Suppressor macrophage treated with lipopolysaccharide for 1 hour (primary cell): ENCODE measurements around the gene PEF1.
A peak's percentile ranks its signal among the peaks of the same experiment; 100 is the strongest.

Source experiments
- DNase-seq, 3 donors: peaks; one replicate each; pipeline ENCODE4 v3.0.0-alpha.2; 2020 to 2022

Gene PEF1

DNA sequence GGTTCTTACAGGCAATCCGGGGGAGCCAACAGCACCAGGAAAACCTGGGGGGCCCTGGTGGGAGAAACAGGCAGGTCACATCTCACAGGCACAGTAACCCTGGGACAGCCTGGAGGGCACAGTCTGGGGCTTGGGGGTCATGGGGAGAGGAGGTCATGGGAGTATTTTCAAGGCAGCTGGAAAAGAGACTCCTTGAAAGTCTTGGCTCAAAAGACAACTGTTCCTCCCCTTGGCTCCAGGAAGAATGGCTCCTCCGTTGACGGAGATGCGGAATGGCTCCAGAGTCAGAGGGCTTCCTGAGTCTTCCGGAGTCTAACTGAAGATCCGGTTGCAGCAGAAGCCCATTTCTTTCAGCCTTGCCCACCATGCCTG is 25.9 kb upstream of the PEF1 start:
- DNase-seq = no peak

GRCh38 chr1:31669786-31670592 is 25.3 kb upstream of the PEF1 start:
- peak; percentile 49 to 60 (median 54) for DNase-seq

- no peak for DNase-seq
Measured at GRCh38 chr1:31669433-31669785, 24.7 kb upstream of the PEF1 start.

DNA sequence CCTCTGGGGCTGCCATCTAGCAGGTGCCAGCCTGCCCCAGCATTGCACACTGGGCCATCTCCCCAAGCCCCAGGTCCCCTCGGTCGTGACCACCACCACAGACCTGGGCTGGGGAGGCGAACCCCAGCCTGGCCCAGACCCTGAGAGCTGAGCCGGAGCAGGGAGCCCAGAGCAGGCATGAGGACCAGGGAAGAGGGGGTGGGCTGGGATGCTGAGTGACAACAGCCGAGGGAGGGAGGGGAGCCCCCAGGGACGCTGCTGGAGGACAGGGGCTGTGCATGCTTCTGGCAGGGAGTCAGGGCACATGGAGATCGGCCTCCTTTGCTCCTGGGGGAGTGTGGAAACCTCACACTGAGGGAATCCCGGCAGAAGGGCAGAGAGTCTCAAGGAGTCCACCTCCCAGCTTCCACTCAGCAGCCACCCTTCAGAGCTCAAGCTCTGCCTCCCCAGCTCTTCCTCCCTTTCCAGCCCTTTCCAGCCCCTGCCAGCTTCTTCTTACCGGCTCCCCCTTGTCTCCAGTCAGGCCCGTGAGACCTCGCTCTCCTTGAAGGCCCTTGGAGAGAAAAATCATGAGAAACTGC is 23.7 kb upstream of the PEF1 start:
- DNase-seq = no peak

GRCh38 chr1:31667065-31667785 is 22.5 kb upstream of the PEF1 start:
- DNase-seq = no peak

- DNase-seq = no peak
Measured at GRCh38 chr1:31666263-31666963, 21.7 kb upstream of the PEF1 start.

DNA sequence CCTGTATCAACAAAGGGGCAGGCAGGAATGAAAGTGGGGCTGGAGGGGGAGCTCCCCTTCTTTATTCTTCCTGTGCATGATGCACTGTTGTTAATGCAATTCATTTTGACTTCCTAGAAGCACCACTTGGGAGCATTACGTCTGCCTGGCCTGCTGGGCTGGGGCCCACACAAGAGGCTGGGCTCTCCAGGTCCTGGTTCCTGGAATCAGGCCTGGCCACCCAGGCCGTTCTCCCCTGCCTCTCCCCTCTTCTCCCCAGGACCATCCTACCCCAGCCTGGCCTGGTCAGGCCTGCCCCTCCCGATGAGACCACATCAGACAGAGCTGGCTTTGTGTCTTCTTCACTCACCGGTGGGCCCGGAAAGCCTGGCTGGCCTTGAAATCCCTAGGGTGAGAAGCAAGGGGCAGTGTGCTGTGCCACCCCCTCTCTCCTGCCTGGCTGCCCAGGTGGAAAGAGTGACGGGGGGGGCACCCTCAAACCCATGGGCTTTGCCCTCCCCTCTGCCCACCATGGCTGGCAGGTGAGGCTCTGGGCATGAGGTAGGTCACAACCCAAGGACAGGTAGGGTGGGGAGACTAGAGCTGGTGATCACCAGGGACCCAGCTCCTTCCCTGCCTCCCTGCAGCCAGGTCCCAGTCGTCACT is 20.7 kb upstream of the PEF1 start:
- no peak for DNase-seq

DNA sequence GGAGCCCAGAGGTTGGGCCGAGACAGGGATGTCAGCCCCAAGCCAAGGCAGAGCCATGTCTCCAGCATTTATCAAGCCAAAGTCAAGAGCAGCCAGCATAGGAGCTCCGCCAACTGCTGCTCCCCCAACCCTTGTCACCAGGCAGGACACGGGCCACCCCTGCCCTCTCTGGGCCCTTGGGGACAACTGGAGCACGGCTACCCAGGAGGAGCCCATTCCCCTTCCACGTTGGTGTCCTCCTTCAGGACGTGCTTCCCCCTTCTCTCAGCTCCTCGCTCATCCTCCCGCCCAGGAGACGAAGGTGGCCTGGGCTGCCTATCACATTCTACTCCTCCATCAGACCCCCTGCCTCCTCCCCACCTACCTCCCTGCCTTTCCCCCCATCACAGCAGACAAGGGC is 19.9 kb upstream of the PEF1 start:
- no peak for DNase-seq

DNA sequence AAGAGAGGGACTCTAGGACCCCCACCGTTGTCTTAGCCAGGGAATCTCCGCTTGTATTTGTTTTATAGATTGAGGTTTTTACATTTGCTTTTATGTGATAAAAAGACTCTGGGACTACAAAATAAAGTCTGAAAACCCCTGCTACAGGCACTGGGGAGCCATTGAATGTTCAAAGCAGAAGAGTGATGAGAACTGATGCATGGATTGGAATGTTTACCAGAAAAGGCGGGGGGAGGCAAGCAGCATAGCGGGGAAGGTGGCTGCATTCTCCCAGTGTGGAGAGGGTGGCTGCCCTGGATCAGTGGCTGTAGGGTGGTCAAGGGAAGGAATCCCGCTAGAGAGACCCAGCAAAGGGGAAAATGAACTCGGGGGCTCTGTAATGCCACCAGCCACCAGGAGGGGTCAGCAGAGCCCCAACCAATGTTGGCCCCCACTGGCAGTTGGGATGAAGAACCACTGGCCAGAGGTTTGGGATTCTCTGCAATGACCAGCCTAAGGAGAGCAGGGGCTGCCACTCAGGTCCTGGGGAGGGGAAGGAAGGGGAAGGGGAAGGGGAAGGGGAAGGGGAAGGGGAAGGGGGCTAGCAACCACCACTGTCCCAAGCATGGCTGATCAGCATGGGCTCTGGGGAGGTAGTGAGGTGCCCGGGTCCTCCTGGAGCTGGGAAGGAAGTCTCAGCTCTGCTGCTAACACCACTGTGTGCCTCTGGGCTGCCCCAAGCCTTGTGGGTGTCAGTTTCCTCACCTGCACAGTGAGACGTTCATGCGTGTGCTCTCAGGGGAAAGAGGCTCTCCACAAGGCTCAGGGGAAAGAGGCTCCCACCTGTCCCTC is 19.2 kb upstream of the PEF1 start:
- peak; percentile 62 to 77 (median 71) for DNase-seq

GRCh38 chr1:31662463-31662862 is 17.8 kb upstream of the PEF1 start:
- DNase-seq = no peak

DNA sequence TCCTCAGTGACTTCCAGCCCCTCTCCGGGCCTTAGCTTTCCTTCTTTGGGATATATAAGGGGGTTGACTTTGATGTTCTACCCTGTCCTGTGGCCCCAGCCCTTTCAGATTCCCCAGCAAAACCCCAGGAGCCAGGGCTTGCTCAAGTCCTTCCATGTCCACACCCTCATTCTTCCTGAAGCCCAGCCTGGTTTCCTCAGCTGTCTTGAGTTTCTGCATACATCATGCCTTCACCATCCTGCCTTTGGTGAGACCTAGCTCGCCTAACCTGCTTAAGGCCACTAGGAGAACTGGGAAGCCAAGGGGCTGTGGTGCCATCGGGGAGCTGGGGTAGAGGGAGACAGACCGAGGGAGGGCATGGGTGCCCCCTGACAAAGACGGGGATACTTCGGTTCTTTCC is 17.2 kb upstream of the PEF1 start:
- DNase-seq = no peak

DNA sequence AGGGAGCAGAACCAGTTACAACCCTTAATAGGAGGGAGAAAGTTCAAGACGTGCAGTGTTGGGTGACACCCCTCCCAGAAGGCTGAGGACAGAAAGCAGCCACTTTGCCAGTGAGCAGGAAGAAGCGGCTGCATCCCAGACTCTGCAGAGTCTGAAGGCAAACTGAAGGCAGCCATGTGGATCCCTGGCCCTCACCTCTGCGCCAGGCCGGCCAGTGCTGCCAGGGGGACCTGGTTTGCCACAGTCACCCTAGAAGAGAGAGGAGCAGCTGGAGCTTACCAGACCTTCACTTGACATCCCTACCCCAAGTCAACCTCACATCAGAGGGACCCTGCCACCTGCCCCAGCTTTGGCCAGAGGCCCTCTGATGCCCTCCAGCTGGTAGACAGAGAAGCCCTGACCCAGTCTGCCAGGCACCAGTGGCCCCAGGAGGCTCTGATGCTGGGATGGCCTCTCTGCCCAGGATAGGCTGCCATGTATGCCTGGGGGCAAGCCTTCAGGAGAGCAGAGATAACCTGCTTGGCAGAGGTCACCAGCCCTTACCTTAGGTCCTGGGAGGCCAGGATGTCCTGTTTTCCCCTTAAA is 16.3 kb upstream of the PEF1 start:
- no peak for DNase-seq

GRCh38 chr1:31659889-31660288 is 15.2 kb upstream of the PEF1 start:
- no peak for DNase-seq

- DNase-seq = no peak
Measured at GRCh38 chr1:31658721-31659120, 14.0 kb upstream of the PEF1 start.

DNA sequence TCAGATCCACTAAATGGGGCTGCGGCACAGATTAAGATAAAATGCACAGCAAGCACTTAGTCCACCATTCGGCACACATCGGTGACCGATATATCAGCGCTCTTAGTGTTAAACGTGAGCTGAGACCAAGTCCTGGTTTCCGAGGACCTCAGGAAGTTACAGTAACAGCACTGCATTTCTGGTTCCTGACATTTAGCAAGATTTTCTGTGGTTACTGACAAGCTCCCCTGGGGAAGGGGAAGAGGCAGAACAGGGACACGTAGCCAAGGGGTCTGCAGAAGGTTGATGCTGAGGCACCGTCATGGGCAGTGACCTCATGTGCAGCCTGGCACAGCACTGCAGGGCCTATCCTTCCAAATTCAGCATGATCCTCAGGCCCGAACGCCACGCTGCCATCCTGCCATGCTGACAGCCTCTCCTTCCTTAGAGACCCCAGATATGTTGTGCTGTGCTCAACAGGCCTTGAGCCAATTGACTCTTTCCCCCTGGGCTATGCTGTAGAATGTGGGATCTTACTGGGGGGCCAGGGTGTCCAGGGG is 13.4 kb upstream of the PEF1 start:
- peak in 1 of 3 donors; percentile 12 for DNase-seq

- no peak for DNase-seq
Measured at GRCh38 chr1:31657020-31657804, 12.5 kb upstream of the PEF1 start.

DNA sequence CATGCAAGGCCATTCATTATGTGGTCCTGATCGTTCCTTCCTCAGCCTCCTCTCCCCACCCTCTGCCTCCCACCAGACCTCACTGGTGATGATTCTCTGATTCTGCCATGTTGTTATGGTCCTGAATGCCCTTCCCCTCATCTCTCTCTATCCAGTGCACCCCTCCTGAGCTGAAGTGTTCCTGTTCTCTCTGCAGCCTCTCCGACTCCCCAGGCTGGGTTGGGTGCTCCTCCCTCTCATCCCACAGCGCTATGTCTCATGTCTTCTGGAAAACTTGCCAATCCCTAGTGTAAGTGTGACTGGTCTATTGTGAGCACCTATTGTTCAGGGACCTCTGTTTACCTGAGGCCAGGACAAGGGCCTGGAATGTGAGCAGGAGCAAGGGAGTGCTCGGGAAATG is 11.1 kb upstream of the PEF1 start:
- DNase-seq = no peak

DNA sequence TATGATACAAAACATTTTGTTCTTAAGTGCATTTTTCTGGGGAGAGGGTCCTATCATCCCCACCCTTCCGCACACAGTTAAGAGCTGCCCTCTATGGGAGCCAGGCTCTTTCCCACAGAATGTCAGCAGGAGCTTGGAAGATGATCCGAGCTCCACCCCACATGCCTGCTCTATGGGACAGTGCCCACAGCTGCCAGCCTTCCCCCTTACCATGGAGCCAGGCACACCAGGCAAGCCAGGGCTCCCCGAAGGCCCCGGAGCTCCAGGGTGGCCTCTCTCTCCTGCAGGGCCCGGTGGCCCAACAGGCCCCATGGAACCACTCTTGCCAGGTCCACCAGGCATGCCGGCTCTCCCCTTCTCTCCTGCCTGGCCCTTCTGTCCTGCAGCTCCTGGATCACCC is 10.4 kb upstream of the PEF1 start:
- DNase-seq = no peak

GRCh38 chr1:31654474-31654776 is 9.7 kb upstream of the PEF1 start:
- DNase-seq = no peak

GRCh38 chr1:31653717-31654473 is 9.2 kb upstream of the PEF1 start:
- DNase-seq = no peak
